GM12878 (cell line): ENCODE measurements around the gene GRIN2A. TPM values are rescaled to one million over a fixed set of nuclear protein-coding genes. Genes with fewer than 3 reads are reported as not detected.

Experiments used
- ATAC-seq: fragments of 200-7000 bp; cut with Tn5 transposase; 3 replicates; pipeline ENCODE4 v1.9.1; 2020; ENCODE audit warnings: mild to moderate bottlenecking, moderate library complexity
- BruUV-seq: library from RNA; stranded (reverse); fragments of 400-500 nt; replicated peaks from 2 replicates; lab custom pipeline; 2021; lab: Mats Ljungman, UMichigan
- CTCF ChIA-PET: fragments of 300-600 bp; sonication (Branson Sonifier 250); formaldehyde crosslinking; extraction: SDS; loops from one replicate; lab custom pipeline; 2021; ENCODE audit warnings: inconsistent platforms; lab: Yijun Ruan, JAX
- POLR2A ChIA-PET: fragments of 350-600 bp; formaldehyde crosslinking; extraction: SDS; loops from one replicate; lab custom pipeline; 2021; ENCODE audit warnings: inconsistent platforms; lab: Charles Lee
- RAD21 ChIA-PET: fragments of 300-600 bp; sonication (Branson Sonifier 250); formaldehyde crosslinking; loops from one replicate; lab custom pipeline; 2023; ENCODE audit warnings: antibody characterized with exemption; ENCODE audit not compliant: unreplicated experiment; lab: Charles Lee
- SMC1A ChIA-PET: fragments of 300-600 bp; sonication (Branson Sonifier 250); formaldehyde crosslinking; loops from one replicate; lab custom pipeline; 2023; ENCODE audit not compliant: unreplicated experiment, uncharacterized antibody; lab: Charles Lee
- DNase-seq: peaks from one replicate; pipeline ENCODE4 v3.0.0-alpha.2; 2011; ENCODE audit warnings: low read depth, low spot score
- FAIRE-seq: peaks from 3 replicates; lab custom pipeline; 2011; peaks lifted over from hg19 to GRCh38; lab: Jason Lieb, UNC
- H2AFZ ChIP-seq: 2 replicates; pipeline ENCODE4 v1.6.0; 2011; ENCODE audit warnings: low read depth, low read length, control low read depth; ENCODE audit not compliant: control insufficient read depth
- H3K27ac ChIP-seq: 2 replicates; pipeline ENCODE4 v1.5.1; 2011; ENCODE audit warnings: control low read depth; ENCODE audit not compliant: control insufficient read depth, insufficient read depth
- H3K27me3 ChIP-seq, 2 experiments: replicated peaks in 1 of 2; 2 replicates each; pipeline versions ENCODE4 v1.6.0 to v1.6.1; 2011; ENCODE audit warnings: low read length in 1 of 2; ENCODE audit not compliant: control insufficient read depth in 2 of 2, insufficient read depth in 2 of 2
- H3K36me3 ChIP-seq, 2 experiments: 2 replicates each; pipeline ENCODE4 v1.5.1; 2011; ENCODE audit warnings: low read length in 1 of 2; ENCODE audit not compliant: control insufficient read depth in 2 of 2, insufficient read depth in 2 of 2
- H3K4me1 ChIP-seq: 2 replicates; pipeline ENCODE4 v1.6.1; 2011; ENCODE audit warnings: mild to moderate bottlenecking, low read length, moderate library complexity, mixed read lengths; ENCODE audit not compliant: control insufficient read depth, insufficient read depth
- H3K4me2 ChIP-seq: 2 replicates; pipeline ENCODE4 v1.6.0; 2011; ENCODE audit warnings: control low read depth; ENCODE audit not compliant: control insufficient read depth, insufficient read depth
- H3K4me3 ChIP-seq: fragments of 200-600 bp; sonication (generic); 2 replicates; pipeline ENCODE4 v1.5.1; 2016
- H3K79me2 ChIP-seq: 2 replicates; pipeline ENCODE4 v1.6.0; 2011; ENCODE audit warnings: low read length; ENCODE audit not compliant: control insufficient read depth, insufficient read depth
- H3K9ac ChIP-seq: 2 replicates; pipeline ENCODE4 v1.8.0; 2011; ENCODE audit warnings: low read length, control low read depth, mixed read lengths; ENCODE audit not compliant: control insufficient read depth, insufficient read depth
- H3K9me3 ChIP-seq: replicated peaks from 3 replicates; pipeline ENCODE4 v1.5.1; 2011; ENCODE audit warnings: mild to moderate bottlenecking, low read length; ENCODE audit not compliant: control insufficient read depth, insufficient read depth
- H4K20me1 ChIP-seq: 2 replicates; pipeline ENCODE4 v1.6.0; 2011; ENCODE audit not compliant: control insufficient read depth, insufficient read depth
- ATF2 ChIP-seq: IDR thresholded peaks from 2 replicates; pipeline ENCODE4 v1.6.1; 2012; ENCODE audit warnings: low read length, inconsistent platforms
- CTCF ChIP-seq, 3 experiments: IDR thresholded peaks in 2 of 3; conservative IDR thresholded peaks in 1 of 3; 2 replicates each; pipeline ENCODE4 v1.5.1; 2011; ENCODE audit warnings: low read depth in 3 of 3, low read length in 3 of 3, mild to moderate bottlenecking in 3 of 3, control low read depth in 2 of 3, moderate library complexity in 2 of 3, inconsistent platforms in 1 of 3, mixed read lengths in 1 of 3; ENCODE audit not compliant: control insufficient read depth in 2 of 3, insufficient read depth in 1 of 3; ENCODE audit errors: extremely low read depth in 1 of 3
- FOS ChIP-seq: IDR thresholded peaks from 3 replicates; pipeline ENCODE4 v1.6.1; 2011; ENCODE audit warnings: borderline replicate concordance; ENCODE audit not compliant: insufficient read length; ENCODE audit errors: extremely low read depth
- JUND ChIP-seq: IDR thresholded peaks from 2 replicates; pipeline ENCODE4 v1.6.1; 2012; ENCODE audit warnings: low read depth, mild to moderate bottlenecking, low read length, improper control_type of control experiment, moderate library complexity
- MTA2 ChIP-seq: fragments of 450-650 bp; IDR thresholded peaks from 2 replicates; pipeline ENCODE4 v1.6.1; 2016; ENCODE audit warnings: low read depth, mild to moderate bottlenecking, moderate library complexity
- PBX3 ChIP-seq: IDR thresholded peaks from 2 replicates; pipeline ENCODE4 v1.6.1; 2011; ENCODE audit warnings: mild to moderate bottlenecking, low read depth, low read length, moderate library complexity; ENCODE audit not compliant: insufficient replicate concordance
- RELB ChIP-seq: fragments of 450-650 bp; IDR thresholded peaks from 2 replicates; pipeline ENCODE4 v1.6.1; 2017; ENCODE audit warnings: low read depth, mild to moderate bottlenecking, moderate library complexity
- SIN3A ChIP-seq: IDR thresholded peaks from 2 replicates; pipeline ENCODE4 v1.6.1; 2012; ENCODE audit warnings: low read depth, low read length, improper control_type of control experiment
- ZNF24 ChIP-seq: fragments of 450-650 bp; IDR thresholded peaks from 2 replicates; pipeline ENCODE4 v1.6.1; 2017; ENCODE audit warnings: antibody characterized with exemption, mild to moderate bottlenecking
- WGBS: methylation state at CpG from one replicate; pipeline ENCODE4 v1.1.6; 2016; ENCODE audit warnings: low lambda C conversion rate; ENCODE audit not compliant: insufficient replicate concordance, insufficient coverage; ENCODE audit errors: missing lambda C conversion rate; 5-methylcytosine and 5-hydroxymethylcytosine counted together
- in situ Hi-C: fragments of 300-500 bp; cut with MboI; formaldehyde crosslinking; loops from 9 replicates; pipeline ENCODE4 v1.14.3; 2018; ENCODE audit warnings: mixed read lengths
- intact Hi-C: fragments of 100-400 bp; cut with micrococcal nuclease; formaldehyde crosslinking; loops from one replicate; pipeline ENCODE4 v1.14.2; 2022; ENCODE audit not compliant: unreplicated experiment
- polyA plus RNA-seq, 11 experiments: library from polyadenylated mRNA; depleted of rRNA in 4 of 11; unstranded in 6 of 11; stranded (reverse) in 5 of 11; fragments of >200 nt; fragmentation: Nextera tagmentation in 4 of 11; fragmentation: Illumina TruSeq in 1 of 11; extraction: Ambion mirVana in 4 of 11; extraction: Trizol in 1 of 11; gene quantifications; 1 replicate in 1 of 11; 2 replicates in 10 of 11; pipeline versions ENCODE4 v1.2.1 to v1.2.3, GENCODE V29; 2011 to 2016; ENCODE audit warnings: inconsistent platforms in 2 of 11, missing spikeins in 2 of 11, low read depth in 1 of 11
- total RNA-seq, 4 experiments: library from RNA; depleted of rRNA in 3 of 4; stranded (reverse); fragments of >200 nt in 3 of 4; fragmentation: Illumina TruSeq in 1 of 4; extraction: Trizol in 1 of 4; gene quantifications; 2 replicates each; pipeline versions ENCODE4 v1.2.1 to v1.2.3, GENCODE V29; 2013 to 2021
- TF ChIP-seq, protein P1 (sequence below): fragments of 450-650 bp; IDR thresholded peaks from 2 replicates; pipeline ENCODE4 v1.6.1; 2016; ENCODE audit warnings: mild to moderate bottlenecking
- TF ChIP-seq, protein P2 (sequence below): fragments of 450-650 bp; IDR thresholded peaks from 2 replicates; pipeline ENCODE4 v1.6.1; 2017; ENCODE audit warnings: mild to moderate bottlenecking, moderate library complexity

Gene GRIN2A
- total and polyA plus RNA-seq, 10 of the 15 experiments (the other 5 are each of a cell fraction or from before 2014, with no cell fraction given), result 2.4 to 13.3 (median 7.3) TPM

- 50% methylated on average over 6 of the region's 6 CpGs for WGBS
- intact Hi-C loops (no loop called here), in situ Hi-C loops (no loop called here)
- ChIA-PET SMC1A (interaction anchor here (2.1 kb wide), 1 partner anchor 35 kb away, joined by 7 read pairs; no protein-coding TSS in a partner anchor), CTCF (no interaction called here), POLR2A (no interaction called here), RAD21 (interaction anchor here (0.9 kb wide), 1 partner anchor 13 kb away, joined by 3 read pairs; no protein-coding TSS in a partner anchor)
- peaks cover 3% of the 10 kb centered on the region for H3K4me1 ChIP-seq
- no peak overlapping the region for H3K9ac ChIP-seq
- ATAC-seq (no peak), DNase-seq (no peak), FAIRE-seq (no peak)
- H3K9me3 ChIP-seq, result no peaks in the 10 kb centered on the region; the same call in 2 of the 3 replicates
- H3K4me2 ChIP-seq, result no peak overlapping the region
- no peaks in the 10 kb centered on the region for H3K36me3 ChIP-seq
- H3K79me2 ChIP-seq, result no peaks in the 10 kb centered on the region
- H3K27me3 ChIP-seq, result no peaks in the 10 kb centered on the region
- BruUV-seq, result no TSS peak
- no peak overlapping the region for H2AFZ ChIP-seq
- no peak overlapping the region for H3K4me3 ChIP-seq
- H4K20me1 ChIP-seq, result no peaks in the 10 kb centered on the region
- H3K27ac ChIP-seq, result no peak overlapping the region
- TF ChIP-seq CTCF (IDR thresholded peaks at IDR 0.05 in 2 of 3, conservative IDR thresholded peaks at IDR 0.05 in 1 of 3; ENCODE audit: control insufficient read depth in 2 of 3, extremely low read depth in 1 of 3, insufficient read depth in 1 of 3, low read depth in 3 of 3, low read length in 3 of 3), result no peak
- no peak for TF ChIP-seq PBX3
- TF ChIP-seq, protein P1, sequence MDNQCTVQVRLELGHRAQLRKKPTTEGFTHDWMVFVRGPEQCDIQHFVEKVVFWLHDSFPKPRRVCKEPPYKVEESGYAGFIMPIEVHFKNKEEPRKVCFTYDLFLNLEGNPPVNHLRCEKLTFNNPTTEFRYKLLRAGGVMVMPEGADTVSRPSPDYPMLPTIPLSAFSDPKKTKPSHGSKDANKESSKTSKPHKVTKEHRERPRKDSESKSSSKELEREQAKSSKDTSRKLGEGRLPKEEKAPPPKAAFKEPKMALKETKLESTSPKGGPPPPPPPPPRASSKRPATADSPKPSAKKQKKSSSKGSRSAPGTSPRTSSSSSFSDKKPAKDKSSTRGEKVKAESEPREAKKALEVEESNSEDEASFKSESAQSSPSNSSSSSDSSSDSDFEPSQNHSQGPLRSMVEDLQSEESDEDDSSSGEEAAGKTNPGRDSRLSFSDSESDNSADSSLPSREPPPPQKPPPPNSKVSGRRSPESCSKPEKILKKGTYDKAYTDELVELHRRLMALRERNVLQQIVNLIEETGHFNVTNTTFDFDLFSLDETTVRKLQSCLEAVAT, result no peak
- TF ChIP-seq MTA2, result no peak
- no peak for TF ChIP-seq FOS
- no peak for TF ChIP-seq ZNF24
- no peak for TF ChIP-seq ATF2
- TF ChIP-seq, protein P2, sequence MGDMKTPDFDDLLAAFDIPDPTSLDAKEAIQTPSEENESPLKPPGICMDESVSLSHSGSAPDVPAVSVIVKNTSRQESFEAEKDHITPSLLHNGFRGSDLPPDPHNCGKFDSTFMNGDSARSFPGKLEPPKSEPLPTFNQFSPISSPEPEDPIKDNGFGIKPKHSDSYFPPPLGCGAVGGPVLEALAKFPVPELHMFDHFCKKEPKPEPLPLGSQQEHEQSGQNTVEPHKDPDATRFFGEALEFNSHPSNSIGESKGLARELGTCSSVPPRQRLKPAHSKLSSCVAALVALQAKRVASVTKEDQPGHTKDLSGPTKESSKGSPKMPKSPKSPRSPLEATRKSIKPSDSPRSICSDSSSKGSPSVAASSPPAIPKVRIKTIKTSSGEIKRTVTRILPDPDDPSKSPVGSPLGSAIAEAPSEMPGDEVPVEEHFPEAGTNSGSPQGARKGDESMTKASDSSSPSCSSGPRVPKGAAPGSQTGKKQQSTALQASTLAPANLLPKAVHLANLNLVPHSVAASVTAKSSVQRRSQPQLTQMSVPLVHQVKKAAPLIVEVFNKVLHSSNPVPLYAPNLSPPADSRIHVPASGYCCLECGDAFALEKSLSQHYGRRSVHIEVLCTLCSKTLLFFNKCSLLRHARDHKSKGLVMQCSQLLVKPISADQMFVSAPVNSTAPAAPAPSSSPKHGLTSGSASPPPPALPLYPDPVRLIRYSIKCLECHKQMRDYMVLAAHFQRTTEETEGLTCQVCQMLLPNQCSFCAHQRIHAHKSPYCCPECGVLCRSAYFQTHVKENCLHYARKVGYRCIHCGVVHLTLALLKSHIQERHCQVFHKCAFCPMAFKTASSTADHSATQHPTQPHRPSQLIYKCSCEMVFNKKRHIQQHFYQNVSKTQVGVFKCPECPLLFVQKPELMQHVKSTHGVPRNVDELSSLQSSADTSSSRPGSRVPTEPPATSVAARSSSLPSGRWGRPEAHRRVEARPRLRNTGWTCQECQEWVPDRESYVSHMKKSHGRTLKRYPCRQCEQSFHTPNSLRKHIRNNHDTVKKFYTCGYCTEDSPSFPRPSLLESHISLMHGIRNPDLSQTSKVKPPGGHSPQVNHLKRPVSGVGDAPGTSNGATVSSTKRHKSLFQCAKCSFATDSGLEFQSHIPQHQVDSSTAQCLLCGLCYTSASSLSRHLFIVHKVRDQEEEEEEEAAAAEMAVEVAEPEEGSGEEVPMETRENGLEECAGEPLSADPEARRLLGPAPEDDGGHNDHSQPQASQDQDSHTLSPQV, result no peak
- no peak for TF ChIP-seq SIN3A
- TF ChIP-seq RELB, result no peak
- TF ChIP-seq JUND, result no peak
Observed at GRCh38 chr16:9964426-9964825, 217.8 kb downstream of the GRIN2A start.
